HG03196 (cell line): ENCODE results near the gene ZNF750.

ENCODE experiments used
- ATAC-seq: cut with Tn5 transposase; IDR thresholded peaks from one replicate; pipeline ENCODE4 v1.9.1; 2021; ENCODE audit not compliant: unreplicated experiment

ZNF750 gene

DNA sequence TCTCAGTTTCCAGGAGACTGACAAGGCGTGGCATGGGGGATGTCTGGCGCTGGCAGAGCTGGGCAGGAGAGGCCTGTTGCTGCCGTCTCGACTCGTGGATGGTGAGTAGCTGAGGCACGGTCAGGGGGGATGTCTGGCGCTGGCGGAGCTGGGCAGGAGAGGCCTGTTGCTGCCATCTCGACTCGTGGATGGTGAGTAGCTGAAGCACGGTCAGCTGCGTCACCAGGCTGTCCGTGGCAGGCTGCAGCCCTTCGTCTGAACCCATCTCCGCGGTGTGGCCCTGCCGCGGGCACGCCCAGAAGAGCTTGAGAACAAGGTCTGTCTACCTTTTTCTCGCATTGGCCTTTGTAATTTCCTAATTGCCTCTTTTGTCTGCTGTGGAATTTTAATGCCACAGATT is 25.0 kb downstream of the ZNF750 start:
- no peak for ATAC-seq

DNA sequence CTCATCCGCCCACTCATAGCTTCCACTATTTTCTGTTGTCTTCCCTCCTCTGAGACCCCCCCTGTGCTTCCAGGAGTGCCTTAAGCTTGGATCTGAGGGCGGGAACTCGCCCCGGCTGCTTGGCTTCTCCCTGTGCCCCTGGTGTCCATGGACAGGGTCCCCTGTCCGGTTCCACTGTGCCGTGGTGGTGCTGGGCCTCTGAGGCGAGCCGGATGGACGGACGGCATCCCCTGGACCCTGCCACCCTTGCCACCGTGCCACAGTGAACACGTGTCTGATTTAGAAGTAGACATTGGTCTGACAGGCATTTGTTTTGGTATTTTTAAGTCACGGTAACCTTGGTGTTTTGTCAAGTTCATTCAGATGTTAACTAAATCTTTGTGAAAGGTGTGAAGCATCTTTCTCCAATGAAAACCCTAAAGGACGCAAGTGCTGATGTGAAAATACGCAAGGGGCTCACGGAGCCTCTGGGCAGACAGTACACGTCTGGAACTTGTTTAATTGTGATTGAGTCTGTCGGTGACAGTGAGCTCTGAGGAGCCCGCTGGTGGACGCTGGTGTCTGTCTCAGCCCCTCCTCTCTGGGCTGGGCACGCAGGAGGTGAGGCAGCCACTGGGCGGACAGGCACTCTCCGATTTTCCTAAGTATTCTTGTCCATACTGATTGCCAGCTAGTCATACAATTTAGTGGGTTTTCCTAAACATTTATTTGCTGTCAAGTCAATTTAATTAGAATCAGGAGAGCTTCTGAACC is 26.3 kb downstream of the ZNF750 start:
- no peak for ATAC-seq

DNA sequence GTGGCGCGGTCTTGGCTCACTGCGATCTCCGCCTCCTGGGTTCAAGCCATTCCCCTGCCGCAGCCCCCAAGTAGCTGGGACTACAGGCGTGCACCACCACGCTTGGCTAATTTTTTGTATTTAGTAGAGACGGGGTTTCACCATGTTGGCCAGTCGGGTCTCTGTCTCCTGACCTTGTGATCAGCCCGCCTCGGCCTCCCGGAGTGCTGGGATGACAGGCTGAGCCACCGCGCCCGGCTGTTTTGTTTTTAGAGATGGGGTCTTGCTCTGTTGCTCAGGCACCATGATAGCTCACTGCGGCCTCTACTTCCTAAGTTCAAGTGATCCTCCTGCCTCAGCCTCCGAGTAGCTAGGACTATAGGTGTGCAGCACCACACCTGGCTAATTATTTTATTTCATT is 27.2 kb downstream of the ZNF750 start:
- ATAC-seq = no peak

DNA sequence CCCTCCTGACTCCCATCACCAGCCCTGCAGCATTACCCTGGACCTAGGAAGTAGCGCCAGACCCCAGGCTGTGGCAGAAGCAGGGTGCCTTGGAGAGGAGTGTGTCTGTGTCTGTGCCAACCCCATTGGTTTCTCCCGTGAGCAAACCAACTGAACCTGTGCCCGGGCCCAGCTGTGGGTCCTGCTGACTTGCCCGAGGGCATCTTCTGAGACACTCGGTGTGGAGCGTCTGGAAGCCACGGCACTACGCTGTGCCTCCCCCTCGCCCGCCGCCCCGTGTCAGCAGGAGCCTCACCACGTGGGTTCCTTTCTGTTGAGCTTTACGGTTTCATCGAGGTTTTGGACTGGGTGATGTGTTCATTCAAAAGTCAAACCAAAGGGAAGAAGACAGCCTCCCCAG is 27.8 kb downstream of the ZNF750 start:
- ATAC-seq = no peak

DNA sequence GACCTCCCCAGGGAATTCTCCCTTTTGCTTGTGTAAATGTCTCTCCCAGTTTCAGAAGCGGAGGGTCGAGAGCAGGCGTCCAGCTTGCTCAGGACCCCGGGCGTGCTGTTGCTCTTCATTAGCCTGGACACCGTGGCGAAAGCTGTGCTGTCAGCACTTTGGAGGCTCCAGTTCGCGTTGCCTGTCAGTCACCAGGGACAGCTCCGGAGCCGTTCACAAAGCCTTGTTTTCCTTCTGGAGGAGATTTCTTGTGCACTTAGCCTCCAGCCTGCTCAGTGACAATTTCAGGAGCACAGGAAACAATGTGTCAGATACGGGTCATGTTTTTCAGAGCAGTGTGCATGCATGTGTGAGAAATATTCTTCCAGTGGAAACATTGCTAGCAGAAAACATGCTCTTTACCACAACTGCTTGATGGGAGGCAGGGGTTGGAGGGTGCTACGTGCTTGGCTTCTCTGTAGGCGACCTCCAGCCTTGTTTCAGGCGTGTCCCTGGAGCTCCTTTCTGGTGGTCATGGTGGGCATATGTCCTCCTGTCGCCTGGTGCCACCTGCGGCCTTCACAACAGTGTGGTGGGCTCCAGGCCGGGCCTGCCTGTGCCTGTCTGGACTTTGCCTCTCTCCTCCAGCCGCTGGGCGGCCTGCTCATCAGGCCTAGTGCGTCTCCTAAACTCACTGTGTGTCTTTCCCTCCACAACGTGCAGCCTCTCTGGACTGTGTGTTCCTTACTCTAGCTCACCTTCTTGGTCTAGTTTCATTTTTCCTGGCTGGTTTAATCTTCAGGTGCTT is 29.0 kb downstream of the ZNF750 start:
- no peak for ATAC-seq

DNA sequence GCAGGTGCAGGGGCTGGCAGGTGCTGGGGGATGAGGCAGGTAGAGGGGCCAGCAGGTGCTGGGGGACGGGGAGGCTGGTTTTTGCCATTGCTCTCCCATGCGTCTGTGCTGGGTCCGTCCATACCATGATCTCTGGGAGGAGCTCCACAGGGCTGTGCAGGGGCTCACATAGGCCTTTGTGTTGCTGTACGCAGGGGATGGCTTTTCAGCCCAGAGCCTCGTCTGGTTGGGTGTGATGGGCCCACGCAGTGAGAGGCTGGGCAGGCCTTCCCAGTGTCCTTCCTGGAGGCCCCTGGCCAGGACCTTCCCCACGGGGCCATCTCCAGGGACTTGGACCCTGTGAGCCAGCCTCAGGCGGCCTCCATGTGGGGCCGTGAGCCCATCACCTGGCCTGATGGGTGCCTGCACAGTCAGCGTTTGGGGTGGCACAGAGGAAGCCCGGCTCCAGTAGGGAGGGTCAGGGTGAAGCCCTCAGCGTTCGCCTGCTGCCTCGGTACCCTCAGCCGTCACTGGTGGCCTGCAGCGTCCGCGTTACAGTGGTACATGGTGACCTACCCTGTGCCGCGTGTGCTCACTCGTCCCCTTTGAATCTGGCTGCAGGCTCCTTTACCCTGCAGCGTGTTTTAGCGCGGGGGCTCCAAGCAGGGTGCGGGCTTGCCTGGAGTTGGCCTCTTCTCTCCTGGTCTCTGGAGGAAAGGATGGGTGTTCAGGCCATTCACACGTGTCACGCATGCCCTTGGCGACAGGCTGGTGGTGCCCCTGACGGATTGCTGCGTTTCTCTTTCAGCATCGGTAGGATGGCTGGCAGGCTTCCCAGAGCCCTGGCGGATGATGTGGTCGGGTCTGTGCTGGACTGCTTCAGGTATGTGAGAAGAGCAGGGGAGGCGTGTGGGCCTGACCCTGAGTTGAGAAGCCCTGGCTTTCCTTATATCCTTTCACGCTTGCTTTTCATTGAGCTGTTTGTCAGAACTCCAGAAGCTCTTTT is 30.6 kb downstream of the ZNF750 start:
- no peak for ATAC-seq

DNA sequence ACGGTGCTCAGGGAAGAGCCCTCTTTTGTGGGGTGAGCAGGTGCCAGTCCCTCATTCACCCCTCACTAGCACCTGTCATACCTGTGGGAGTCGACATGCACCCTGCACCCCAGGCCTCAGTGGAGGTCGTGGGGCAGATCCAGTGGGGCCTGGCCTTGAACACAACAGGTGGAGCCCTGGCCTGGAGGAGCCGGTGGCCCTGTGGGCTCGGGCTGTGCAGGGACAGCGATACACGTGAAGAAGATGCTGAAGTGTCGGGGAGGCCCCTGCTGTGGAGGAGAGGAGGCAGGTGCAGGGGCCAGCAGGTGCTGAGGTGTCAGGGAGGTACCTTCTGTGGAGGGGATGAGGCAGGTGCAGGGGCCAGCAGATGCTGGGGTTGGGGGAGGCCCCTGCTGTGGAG is 31.8 kb downstream of the ZNF750 start:
- ATAC-seq = no peak

DNA sequence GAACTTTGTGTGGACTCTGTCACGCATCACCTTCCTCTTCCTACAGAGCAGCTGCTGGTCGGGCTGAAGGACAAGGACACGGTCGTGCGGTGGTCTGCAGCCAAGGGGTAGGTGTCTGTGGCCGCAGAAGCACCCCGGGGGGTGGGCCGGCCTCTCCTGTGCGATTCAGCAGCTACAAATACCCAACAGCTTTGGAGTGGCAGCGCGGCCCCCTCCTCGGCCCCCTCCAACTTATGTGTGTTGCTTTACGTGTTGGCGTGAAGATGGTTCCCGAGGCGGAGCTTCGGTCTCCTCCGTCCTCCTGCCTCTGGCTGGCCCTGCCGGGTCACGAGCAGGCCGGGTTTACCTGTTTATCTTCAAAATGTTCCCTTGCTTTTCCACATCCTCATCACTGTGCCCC is 32.3 kb downstream of the ZNF750 start:
- ATAC-seq = no peak

DNA sequence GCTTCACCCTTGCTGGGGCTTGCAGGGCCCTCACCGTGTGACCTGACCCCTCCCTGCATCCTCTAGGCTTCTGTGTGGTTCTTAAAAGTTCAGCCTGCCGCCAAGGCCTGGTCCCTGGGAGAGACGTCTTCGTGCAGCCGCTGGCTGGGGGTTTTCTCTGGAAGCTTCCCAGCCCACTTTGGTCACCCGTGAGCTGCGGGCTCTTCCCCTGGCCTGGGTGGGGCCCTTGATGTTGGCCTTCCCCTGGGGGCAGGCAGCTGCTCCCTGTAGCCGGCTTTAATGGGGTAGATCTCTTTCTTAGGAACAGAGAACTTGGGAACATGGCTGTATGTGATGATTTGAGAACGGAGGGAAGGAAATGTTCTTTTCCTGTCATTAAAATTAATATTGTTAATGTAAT is 32.7 kb downstream of the ZNF750 start:
- no peak for ATAC-seq

DNA sequence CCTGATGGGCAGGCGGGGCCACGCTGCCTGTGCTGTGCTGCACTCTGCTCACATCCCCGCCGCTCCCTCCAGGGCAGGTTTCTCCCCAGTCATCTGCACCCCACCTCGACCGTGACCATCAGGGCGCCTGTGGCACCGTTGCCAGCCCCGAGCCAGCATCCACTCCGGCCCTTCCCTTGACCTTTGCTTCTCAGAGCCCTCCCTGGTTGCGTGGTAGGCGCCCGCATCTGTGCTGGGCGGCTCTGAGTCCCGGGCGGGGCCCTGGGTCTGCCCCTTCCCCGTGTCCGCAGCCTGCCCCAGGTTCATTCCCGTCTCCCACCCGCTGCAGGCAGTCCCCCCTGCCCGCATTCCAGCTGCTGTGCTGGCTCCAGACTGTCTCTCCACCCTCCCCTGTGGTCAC is 33.2 kb downstream of the ZNF750 start:
- ATAC-seq = no peak

DNA sequence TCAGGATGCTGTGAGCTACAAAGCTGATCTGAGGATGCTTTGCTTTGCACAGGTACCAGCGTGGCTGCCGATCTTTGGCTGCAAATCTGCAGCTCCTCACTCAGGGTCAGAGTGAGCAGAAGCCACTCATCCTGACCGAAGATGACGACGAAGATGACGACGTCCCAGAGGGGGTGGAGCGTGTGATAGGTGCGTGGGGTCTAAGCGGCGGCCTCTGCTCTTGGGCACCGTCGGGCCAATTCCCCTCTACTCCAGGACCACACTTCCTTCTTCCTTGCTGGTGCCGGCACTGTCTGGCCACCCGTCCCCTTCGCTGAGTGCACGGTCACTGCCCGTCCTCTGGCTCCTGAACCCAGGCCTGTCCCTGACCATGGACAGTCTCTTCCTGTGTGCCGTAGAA is 34.0 kb downstream of the ZNF750 start:
- no peak for ATAC-seq

DNA sequence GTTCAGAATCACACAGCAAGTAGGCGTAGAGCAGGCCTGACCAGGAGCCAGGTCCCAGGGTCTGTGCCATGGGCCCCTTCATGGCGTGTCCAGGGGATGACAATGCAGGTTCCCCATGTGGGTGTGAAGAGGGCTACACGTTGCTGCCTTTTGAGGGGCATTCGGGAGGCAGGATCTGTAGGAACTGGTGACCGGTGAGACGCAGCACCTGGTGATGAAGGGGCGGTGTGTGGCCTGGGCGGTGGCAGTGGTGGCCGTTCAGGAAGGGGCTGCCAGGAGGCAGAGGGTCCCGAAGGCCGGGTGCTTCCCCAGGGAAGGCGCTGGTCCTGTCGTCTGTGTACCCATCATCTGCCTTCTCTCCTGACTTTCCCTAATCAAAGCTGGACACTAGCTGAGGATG is 34.6 kb downstream of the ZNF750 start:
- ATAC-seq = no peak

DNA sequence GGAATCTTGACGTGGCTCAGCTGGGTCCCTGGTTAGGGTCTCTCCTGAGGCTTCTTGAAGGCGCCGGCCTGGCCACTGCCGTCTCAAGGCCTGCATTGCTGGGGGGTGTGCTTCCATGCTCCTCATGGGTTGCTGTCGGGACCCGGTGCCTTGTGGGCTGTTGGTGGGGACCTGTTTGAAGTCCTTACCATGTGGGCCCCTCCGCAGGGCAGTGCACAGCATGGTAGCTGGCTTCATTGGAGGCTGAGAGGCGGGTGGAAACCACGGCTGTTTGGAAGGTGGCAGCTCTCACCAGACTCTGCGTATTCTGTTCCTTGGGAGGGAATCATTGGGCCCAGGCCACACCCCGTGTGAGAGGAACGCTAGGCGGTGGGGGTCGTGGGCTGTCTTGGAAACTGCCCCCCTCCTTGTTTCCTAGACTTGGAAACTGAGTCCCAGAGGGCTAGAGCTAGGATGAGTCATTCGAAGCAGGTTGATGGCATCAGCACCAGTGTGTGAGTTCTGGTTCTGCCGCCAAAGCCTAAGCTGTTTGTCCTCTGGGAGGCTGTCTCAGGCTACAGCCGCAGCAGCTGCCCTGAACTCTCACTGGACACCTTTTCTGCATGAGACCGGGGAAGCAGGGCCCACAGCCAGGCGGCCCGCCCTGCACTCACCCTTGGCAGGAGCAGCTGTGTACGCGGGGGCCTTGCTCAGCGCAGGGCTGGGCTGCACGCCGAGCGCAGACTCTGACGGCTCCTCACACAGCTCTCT is 35.2 kb downstream of the ZNF750 start:
- no peak for ATAC-seq

DNA sequence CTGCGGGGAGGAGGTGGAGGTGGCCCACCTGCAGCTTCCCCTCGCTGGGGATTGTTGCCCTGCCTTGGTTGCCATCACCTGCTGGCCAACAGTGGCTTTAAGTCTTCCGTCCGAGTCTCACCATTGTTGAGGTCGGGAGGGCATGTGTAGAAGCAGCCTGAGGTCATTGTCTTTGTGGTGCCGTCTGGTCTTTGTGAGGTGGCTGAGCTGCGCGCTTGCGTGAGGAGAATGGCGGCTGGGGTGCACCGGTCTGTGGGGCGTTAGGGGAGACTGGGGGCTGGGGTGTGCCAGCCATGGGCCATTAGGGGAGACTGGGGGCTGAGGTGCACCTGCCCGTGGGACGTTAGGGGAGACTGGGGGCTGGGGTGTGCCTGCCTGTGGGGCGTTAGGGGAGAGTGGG is 36.2 kb downstream of the ZNF750 start:
- no peak for ATAC-seq

DNA sequence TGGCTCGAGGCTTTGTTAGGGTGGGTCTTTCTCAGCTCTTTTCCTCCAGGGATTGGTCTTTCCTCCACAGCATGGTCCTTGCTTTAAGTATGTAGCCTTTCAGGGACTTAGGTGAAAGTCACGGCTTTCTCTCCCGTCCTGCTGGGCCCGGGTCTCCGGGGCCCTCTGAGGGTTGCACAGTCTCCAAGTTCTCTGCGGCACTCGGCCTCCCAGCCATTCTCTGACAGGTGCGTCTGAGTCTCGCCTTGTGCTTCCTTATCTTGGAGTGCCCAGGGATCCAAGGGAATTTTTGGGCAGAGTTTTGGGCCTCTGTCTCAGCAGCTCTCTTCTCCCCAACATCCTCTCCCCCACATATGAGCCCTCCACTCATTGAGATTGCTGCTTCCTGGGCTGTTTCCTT is 36.6 kb downstream of the ZNF750 start:
- no peak for ATAC-seq

DNA sequence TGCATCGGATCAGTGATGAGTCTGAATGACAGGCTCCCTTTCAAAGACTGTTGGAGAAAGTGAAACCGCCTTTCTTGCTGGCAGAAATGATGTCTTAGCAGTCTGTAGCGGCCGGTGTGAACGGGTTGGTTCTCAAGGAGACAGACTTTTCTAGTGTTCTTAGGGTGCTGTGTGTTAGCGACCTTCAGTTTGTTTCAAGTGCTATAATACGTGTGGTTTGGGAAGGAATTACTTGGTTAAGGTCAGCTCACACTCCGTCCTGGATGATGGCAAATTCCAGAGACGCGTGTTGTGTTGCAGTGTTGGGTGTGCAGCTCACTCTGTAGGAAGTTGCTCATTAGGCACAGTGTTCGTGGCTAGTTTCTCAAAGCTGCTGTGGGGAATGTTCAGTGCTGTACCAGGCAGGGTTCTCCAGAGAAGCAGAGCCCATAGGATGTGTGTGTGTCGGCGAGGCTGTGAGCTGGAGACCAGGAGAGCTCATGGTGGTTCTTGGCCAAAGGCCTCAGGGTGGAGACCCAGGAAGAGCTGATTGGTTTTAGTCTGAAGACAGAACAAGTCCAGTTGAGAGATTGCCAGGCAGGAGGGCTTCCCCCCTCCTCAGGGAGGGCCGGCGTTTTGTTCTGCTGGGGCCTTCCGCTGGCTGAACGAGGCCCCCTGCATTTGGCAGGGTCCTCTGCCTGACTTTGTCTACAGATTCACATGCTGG is 37.6 kb downstream of the ZNF750 start:
- ATAC-seq = no peak

DNA sequence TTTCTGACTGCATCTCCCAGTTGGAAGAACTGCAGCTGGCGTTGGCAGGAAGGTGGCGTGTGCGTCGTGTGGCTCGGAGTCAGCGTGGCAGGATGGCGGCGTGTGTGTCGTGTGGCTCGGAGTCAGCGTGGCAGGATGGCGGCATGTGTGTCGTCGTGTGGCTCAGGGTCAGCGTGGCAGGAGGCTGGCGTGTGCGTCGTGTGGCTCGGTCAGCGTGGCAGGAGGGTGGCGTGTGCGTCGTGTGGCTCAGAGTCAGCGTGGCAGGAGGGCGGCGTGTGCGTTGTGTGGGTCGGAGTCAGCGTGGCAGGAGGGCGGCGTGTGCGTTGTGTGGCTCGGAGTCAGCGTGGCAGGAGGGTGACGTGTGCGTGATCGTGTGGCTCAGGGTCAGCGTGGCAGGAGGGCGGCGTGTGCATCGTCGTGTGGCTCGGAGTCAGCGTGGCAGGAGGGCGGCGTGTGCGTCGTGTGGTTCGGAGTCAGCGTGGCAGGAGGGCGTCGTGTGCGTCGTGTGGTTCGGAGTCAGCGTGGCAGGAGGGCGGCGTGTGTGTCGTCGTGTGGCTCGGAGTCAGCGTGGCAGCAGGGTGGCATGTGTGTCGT is 38.3 kb downstream of the ZNF750 start:
- no peak for ATAC-seq

DNA sequence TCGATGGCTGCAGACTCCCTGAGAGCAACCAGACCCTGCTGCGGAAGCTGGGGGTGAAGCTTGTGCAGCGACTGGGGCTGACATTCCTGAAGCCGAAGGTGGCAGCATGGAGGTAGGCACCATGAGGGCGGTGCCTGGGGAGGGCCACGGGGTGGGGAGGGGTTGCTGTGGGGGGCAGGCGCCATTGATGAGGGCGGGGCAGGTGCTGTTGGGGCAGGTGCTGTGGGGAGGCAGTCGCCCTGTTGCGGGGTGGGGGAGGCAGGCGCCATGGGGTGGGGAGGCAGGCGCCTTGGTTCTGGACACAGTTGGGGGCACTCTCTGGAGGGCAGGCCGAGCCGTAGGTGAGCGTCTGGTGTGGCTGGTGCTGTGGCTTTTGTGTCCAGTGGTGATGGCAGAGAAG is 38.9 kb downstream of the ZNF750 start:
- no peak for ATAC-seq

DNA sequence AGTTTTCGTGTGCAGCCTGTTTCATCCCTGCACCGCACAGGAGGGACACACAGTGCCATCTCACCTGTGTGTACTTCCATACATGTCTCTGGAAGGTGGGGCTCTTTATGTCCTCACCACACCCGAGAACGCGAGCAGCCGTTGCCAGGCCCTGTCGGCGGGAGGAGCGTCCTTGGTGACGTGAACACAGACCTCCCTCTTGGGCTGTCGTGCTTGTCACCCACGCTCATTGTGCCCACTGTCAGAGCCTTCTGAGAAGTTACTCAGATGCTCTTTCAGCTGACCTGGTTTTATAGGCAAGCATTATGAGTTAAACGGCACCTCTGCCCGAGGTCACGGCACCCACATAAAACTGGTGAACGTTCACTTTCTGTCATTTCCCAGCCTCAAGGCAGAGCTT is 40.2 kb downstream of the ZNF750 start:
- no peak for ATAC-seq

DNA sequence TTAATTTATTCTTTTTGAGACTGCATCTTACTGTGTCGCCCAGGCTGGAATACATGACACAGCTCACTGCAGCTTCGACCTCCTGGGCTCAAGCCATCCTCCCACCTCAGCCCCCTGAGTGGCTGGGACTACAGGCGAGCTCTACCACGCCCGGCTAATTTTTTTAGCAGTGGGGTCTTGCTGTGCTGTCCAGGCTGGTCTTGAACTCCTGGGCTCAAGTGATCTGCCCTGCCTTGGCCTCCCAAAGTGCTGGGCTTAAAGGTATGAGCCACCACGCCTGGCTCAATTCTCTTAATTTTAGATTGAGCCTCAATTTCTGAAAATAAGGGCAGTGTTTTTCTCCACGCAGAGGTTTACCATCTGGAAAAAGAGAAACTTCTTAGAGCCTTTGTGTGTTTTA is 41.1 kb downstream of the ZNF750 start:
- ATAC-seq = no peak
